Stomach smooth muscle (tissue), 2 donors: ENCODE measurements around the gene AEBP2.
"Not testable (repeated sequence)": the region's sequence is repeated elsewhere in the genome, so short reads cannot be mapped to it uniquely, and the experiment has no call there.

Experiments used
- H3K27ac ChIP-seq: one replicate; pipeline ENCODE4 v1.7.0; 2013; ENCODE audit warnings: mild to moderate bottlenecking, low read length, inconsistent platforms
- H3K27me3 ChIP-seq, 2 donors: one replicate each; pipeline ENCODE4 v1.7.0; 2013; ENCODE audit warnings: low read length in 2 of 2; ENCODE audit not compliant: insufficient read depth in 2 of 2, control insufficient read depth in 1 of 2
- H3K36me3 ChIP-seq, 2 donors: one replicate each; pipeline ENCODE4 v1.7.0; 2013; ENCODE audit warnings: low read length in 2 of 2; ENCODE audit not compliant: control insufficient read depth in 2 of 2, insufficient read depth in 2 of 2
- H3K4me1 ChIP-seq: one replicate; pipeline ENCODE4 v1.7.0; 2013; ENCODE audit warnings: low read length; ENCODE audit not compliant: control insufficient read depth, insufficient read depth
- H3K4me3 ChIP-seq, 2 donors: one replicate each; pipeline ENCODE4 v1.7.0; 2013; ENCODE audit warnings: low read length in 2 of 2
- H3K9ac ChIP-seq, 2 donors: one replicate each; pipeline ENCODE4 v1.7.0; 2013; ENCODE audit warnings: low read length in 2 of 2, mild to moderate bottlenecking in 1 of 2
- H3K9me3 ChIP-seq, 2 donors: one replicate each; pipeline ENCODE4 v1.7.0; 2013; ENCODE audit warnings: low read length in 2 of 2; ENCODE audit not compliant: control insufficient read depth in 2 of 2
- donor health status: healthy.
- donor health status: Pancreatic carcinoma.

AEBP2 gene

GRCh38 chr12:19457561-19457960, 18.3 kb downstream of the AEBP2 start:
- H3K9me3 ChIP-seq, result no peaks in the 10 kb centered on the region
- no peaks in the 10 kb centered on the region for H3K27me3 ChIP-seq
- H3K4me3 ChIP-seq, result no peak overlapping the region
- no peak overlapping the region for H3K9ac ChIP-seq
- H3K27ac ChIP-seq, result no peak overlapping the region
- H3K36me3 ChIP-seq, result no peaks in the 10 kb centered on the region
- peaks cover 8% of the 10 kb centered on the region for H3K4me1 ChIP-seq

GRCh38 chr12:19458733-19459132, 19.4 kb downstream of the AEBP2 start:
- Histone ChIP-seq H3K27me3 (no peaks in the 10 kb centered on the region), H3K4me3 (no peak overlapping the region), H3K4me1 (peaks cover 8% of the 10 kb centered on the region), H3K27ac (no peak overlapping the region), H3K9ac (no peak overlapping the region), H3K36me3 (no peaks in the 10 kb centered on the region), H3K9me3 (no peaks in the 10 kb centered on the region)

- Histone ChIP-seq H3K4me3 (no peak overlapping the region), H3K36me3 (peaks cover 3 to 6% of the 10 kb centered on the region in 2 donors), H3K27ac (no peak overlapping the region), H3K9ac (no peak overlapping the region), H3K4me1 (no peaks in the 10 kb centered on the region), H3K27me3 (no peaks in the 10 kb centered on the region), H3K9me3 (no peaks in the 10 kb centered on the region)
Observed at GRCh38 chr12:19461999-19462398, 22.7 kb downstream of the AEBP2 start.

GRCh38 chr12:19462406-19462805, 23.1 kb downstream of the AEBP2 start:
- H3K27me3 ChIP-seq, result no peaks in the 10 kb centered on the region
- H3K9me3 ChIP-seq, result no peaks in the 10 kb centered on the region
- no peak overlapping the region for H3K27ac ChIP-seq
- no peak overlapping the region for H3K9ac ChIP-seq
- H3K4me3 ChIP-seq, result no peak overlapping the region
- H3K36me3 ChIP-seq, result peaks cover 5 to 6% of the 10 kb centered on the region in 2 donors
- no peaks in the 10 kb centered on the region for H3K4me1 ChIP-seq

- no peak overlapping the region for H3K27ac ChIP-seq
- H3K36me3 ChIP-seq, result peaks cover 5 to 6% of the 10 kb centered on the region in 2 donors
- no peaks in the 10 kb centered on the region for H3K4me1 ChIP-seq
- H3K27me3 ChIP-seq, result no peaks in the 10 kb centered on the region
- no peak overlapping the region for H3K9ac ChIP-seq
- no peak overlapping the region for H3K4me3 ChIP-seq
- H3K9me3 ChIP-seq, result no peaks in the 10 kb centered on the region
Observed at GRCh38 chr12:19464192-19464580, 24.9 kb downstream of the AEBP2 start.

GRCh38 chr12:19465711-19466110, 26.4 kb downstream of the AEBP2 start:
- Histone ChIP-seq H3K36me3 (peaks cover 5 to 6% of the 10 kb centered on the region in 2 donors), H3K4me1 (no peaks in the 10 kb centered on the region), H3K4me3 (no peak overlapping the region), H3K9ac (no peak overlapping the region), H3K9me3 (no peaks in the 10 kb centered on the region), H3K27ac (no peak overlapping the region), H3K27me3 (no peaks in the 10 kb centered on the region)

- no peaks in the 10 kb centered on the region for H3K9me3 ChIP-seq
- H3K36me3 ChIP-seq, result peaks cover 0 to 4% of the 10 kb centered on the region in 2 donors
- no peaks in the 10 kb centered on the region for H3K27me3 ChIP-seq
- H3K27ac ChIP-seq, result no peak overlapping the region
- H3K4me1 ChIP-seq, result no peaks in the 10 kb centered on the region
- no peak overlapping the region for H3K4me3 ChIP-seq
- no peak overlapping the region for H3K9ac ChIP-seq
Observed at GRCh38 chr12:19474147-19474546, 34.9 kb downstream of the AEBP2 start.

GRCh38 chr12:19475884-19476505, 36.7 kb downstream of the AEBP2 start:
- H3K9me3 ChIP-seq, H3K36me3 ChIP-seq, H3K27me3 ChIP-seq: not testable (repeated sequence)

GRCh38 chr12:19477071-19477470, 37.8 kb downstream of the AEBP2 start:
- H3K9ac ChIP-seq, result no peak overlapping the region
- H3K27ac ChIP-seq, result no peak overlapping the region
- H3K4me3 ChIP-seq, result no peak overlapping the region
- no peaks in the 10 kb centered on the region for H3K27me3 ChIP-seq
- H3K36me3 ChIP-seq, result peaks cover 0 to 4% of the 10 kb centered on the region in 2 donors
- no peaks in the 10 kb centered on the region for H3K4me1 ChIP-seq
- no peaks in the 10 kb centered on the region for H3K9me3 ChIP-seq

More at GRCh38 chr12:19475884-19476505, 36.7 kb downstream of the AEBP2 start:
- not testable (repeated sequence) for H3K4me1 ChIP-seq, H3K9ac ChIP-seq, H3K27ac ChIP-seq, H3K4me3 ChIP-seq

GRCh38 chr12:19480459-19480858, 41.2 kb downstream of the AEBP2 start:
- Histone ChIP-seq H3K9ac (no peak overlapping the region), H3K27ac (no peak overlapping the region), H3K4me3 (no peak overlapping the region), H3K9me3 (no peaks in the 10 kb centered on the region), H3K4me1 (no peaks in the 10 kb centered on the region), H3K27me3 (no peaks in the 10 kb centered on the region), H3K36me3 (peaks cover 0 to 3% of the 10 kb centered on the region in 2 donors)

GRCh38 chr12:19482036-19482435, 42.7 kb downstream of the AEBP2 start:
- no peaks in the 10 kb centered on the region for H3K4me1 ChIP-seq
- H3K9me3 ChIP-seq, result no peaks in the 10 kb centered on the region
- H3K27ac ChIP-seq, result no peak overlapping the region
- H3K36me3 ChIP-seq, result peaks cover 0 to 3% of the 10 kb centered on the region in 2 donors
- no peak overlapping the region for H3K4me3 ChIP-seq
- H3K27me3 ChIP-seq, result no peaks in the 10 kb centered on the region
- H3K9ac ChIP-seq, result no peak overlapping the region
